Measurements from ENCODE around the gene AMN. TPM values are rescaled to one million over a fixed set of nuclear protein-coding genes. Genes with fewer than 3 reads are reported as not detected.
"Not testable (repeated sequence)": the region's sequence is repeated elsewhere in the genome, so short reads cannot be mapped to it uniquely, and the experiment has no call there.

Gene AMN
- total and polyA plus RNA-seq, 2 experiments from 2014 or later, result 0.69 to 1.2 TPM

DNA sequence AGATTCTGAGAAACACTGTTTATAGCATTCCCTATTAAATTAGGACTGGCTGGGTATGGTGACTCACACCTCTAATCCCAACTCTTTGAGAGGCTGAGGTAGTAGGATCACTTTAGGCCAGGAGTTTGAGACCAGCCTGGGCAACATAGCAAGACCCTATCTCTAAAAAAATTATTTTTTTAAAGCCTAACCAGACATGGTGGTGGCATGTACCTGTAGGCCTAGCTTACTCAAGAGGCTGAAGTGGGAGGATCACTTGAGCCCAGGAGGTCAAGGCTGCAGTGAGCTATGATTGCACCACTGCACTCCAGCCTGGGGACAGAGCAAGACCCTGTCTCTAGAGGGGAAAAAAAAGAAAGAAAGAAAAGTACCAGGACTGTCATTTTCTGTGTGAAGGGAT lies 25.7 kb upstream of the AMN start:
- not testable (repeated sequence) for H3K79me2 ChIP-seq (replicated peaks; ENCODE audit: insufficient read depth); H3K4me3 ChIP-seq; H3K36me3 Mint-ChIP-seq (ENCODE audit: low read depth); H3F3A ChIP-seq (replicated peaks; ENCODE audit: low read depth); H3K27ac ChIP-seq (ENCODE audit: low read depth); ATAC-seq; H2AFZ ChIP-seq; H3K4me2 ChIP-seq; H3K9me3 Mint-ChIP-seq; H3K27ac Mint-ChIP-seq; H3K4me1 ChIP-seq (ENCODE audit: insufficient read depth); H3K9me2 ChIP-seq (ENCODE audit: insufficient read depth); H3K27me3 ChIP-seq (ENCODE audit: insufficient read depth); H4K20me1 ChIP-seq (replicated peaks; ENCODE audit: insufficient read depth); H3K4me3 Mint-ChIP-seq; H3K36me3 ChIP-seq (ENCODE audit: insufficient read depth); H3K27me3 Mint-ChIP-seq (ENCODE audit: insufficient read depth, low read depth, poor library complexity); DNase-seq (ENCODE audit: low spot score); H3K4me1 Mint-ChIP-seq

DNA sequence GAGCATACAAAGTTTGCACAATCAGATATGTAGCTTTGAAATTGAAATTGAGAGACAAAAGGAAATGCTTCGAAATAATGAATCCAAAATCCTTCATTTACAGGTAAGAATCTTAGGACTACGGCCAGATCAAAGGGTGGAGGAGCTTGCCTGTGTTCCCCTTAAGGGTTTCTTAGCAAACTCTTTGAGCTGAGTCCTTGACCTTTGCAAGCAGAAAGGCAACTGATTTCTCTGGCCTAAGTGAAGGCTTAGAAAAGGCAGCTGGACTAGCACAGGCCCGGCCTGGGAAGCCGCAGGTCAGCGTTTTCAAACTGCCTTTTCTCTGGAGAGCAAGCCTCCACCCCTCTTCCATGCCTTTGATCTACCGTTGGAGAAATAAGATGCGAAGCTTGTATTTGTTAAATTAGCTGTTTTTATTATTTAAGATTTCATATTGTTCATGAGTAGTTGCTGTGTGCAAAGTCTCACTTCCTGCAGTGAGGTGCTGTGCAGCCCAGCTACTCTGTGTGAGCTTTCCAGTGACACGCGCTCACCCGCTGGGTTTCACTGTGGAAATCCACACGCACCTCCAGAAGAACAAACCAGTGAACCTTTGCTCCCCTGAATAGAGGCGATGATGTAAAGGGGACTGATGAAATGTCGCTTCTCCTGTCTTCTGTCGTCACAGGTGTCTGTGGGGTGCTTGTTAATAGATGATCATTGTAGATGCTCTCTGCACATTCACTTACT lies 25.0 kb upstream of the AMN start:
- Histone ChIP-seq H3K79me2 (replicated peaks; ENCODE audit: insufficient read depth) (no peaks in the 10 kb centered on the region), H4K20me1 (replicated peaks; ENCODE audit: insufficient read depth) (no peaks in the 10 kb centered on the region), H3K9me2 (ENCODE audit: insufficient read depth) (no peaks in the 10 kb centered on the region), H3F3A (replicated peaks; ENCODE audit: low read depth) (0 out of 2 replicates have a peak, but pooled peaks cover 4% of the 10 kb centered on the region), H3K4me2 (no peak overlapping the region), H2AFZ (no peak overlapping the region), H3K27ac (ENCODE audit: low read depth) (no peak overlapping the region), H3K36me3 (ENCODE audit: insufficient read depth) (no peaks in the 10 kb centered on the region), H3K4me3 (no peak overlapping the region), H3K4me1 (ENCODE audit: insufficient read depth) (no peaks in the 10 kb centered on the region), H3K27me3 (ENCODE audit: insufficient read depth) (no peaks in the 10 kb centered on the region)
- ATAC-seq (no peak), DNase-seq (ENCODE audit: low spot score) (no peak)
- no peak overlapping the region for H3K27ac Mint-ChIP-seq
- peaks cover 4% of the 10 kb centered on the region for H3K27me3 Mint-ChIP-seq (ENCODE audit: insufficient read depth, low read depth, poor library complexity)
- H3K36me3 Mint-ChIP-seq (ENCODE audit: low read depth), result no peaks in the 10 kb centered on the region; the same call in 2 of the 3 replicates
- no peaks in the 10 kb centered on the region for H3K9me3 Mint-ChIP-seq
- peaks cover 4% of the 10 kb centered on the region; the same call in 2 of the 3 replicates for H3K4me1 Mint-ChIP-seq
- no peak overlapping the region for H3K4me3 Mint-ChIP-seq
- no peak for TF ChIP-seq CREB1 (CRISPR knock-in tag; IDR thresholded peaks at IDR 0.05; ENCODE audit: low read depth)
- TF ChIP-seq, protein P1, sequence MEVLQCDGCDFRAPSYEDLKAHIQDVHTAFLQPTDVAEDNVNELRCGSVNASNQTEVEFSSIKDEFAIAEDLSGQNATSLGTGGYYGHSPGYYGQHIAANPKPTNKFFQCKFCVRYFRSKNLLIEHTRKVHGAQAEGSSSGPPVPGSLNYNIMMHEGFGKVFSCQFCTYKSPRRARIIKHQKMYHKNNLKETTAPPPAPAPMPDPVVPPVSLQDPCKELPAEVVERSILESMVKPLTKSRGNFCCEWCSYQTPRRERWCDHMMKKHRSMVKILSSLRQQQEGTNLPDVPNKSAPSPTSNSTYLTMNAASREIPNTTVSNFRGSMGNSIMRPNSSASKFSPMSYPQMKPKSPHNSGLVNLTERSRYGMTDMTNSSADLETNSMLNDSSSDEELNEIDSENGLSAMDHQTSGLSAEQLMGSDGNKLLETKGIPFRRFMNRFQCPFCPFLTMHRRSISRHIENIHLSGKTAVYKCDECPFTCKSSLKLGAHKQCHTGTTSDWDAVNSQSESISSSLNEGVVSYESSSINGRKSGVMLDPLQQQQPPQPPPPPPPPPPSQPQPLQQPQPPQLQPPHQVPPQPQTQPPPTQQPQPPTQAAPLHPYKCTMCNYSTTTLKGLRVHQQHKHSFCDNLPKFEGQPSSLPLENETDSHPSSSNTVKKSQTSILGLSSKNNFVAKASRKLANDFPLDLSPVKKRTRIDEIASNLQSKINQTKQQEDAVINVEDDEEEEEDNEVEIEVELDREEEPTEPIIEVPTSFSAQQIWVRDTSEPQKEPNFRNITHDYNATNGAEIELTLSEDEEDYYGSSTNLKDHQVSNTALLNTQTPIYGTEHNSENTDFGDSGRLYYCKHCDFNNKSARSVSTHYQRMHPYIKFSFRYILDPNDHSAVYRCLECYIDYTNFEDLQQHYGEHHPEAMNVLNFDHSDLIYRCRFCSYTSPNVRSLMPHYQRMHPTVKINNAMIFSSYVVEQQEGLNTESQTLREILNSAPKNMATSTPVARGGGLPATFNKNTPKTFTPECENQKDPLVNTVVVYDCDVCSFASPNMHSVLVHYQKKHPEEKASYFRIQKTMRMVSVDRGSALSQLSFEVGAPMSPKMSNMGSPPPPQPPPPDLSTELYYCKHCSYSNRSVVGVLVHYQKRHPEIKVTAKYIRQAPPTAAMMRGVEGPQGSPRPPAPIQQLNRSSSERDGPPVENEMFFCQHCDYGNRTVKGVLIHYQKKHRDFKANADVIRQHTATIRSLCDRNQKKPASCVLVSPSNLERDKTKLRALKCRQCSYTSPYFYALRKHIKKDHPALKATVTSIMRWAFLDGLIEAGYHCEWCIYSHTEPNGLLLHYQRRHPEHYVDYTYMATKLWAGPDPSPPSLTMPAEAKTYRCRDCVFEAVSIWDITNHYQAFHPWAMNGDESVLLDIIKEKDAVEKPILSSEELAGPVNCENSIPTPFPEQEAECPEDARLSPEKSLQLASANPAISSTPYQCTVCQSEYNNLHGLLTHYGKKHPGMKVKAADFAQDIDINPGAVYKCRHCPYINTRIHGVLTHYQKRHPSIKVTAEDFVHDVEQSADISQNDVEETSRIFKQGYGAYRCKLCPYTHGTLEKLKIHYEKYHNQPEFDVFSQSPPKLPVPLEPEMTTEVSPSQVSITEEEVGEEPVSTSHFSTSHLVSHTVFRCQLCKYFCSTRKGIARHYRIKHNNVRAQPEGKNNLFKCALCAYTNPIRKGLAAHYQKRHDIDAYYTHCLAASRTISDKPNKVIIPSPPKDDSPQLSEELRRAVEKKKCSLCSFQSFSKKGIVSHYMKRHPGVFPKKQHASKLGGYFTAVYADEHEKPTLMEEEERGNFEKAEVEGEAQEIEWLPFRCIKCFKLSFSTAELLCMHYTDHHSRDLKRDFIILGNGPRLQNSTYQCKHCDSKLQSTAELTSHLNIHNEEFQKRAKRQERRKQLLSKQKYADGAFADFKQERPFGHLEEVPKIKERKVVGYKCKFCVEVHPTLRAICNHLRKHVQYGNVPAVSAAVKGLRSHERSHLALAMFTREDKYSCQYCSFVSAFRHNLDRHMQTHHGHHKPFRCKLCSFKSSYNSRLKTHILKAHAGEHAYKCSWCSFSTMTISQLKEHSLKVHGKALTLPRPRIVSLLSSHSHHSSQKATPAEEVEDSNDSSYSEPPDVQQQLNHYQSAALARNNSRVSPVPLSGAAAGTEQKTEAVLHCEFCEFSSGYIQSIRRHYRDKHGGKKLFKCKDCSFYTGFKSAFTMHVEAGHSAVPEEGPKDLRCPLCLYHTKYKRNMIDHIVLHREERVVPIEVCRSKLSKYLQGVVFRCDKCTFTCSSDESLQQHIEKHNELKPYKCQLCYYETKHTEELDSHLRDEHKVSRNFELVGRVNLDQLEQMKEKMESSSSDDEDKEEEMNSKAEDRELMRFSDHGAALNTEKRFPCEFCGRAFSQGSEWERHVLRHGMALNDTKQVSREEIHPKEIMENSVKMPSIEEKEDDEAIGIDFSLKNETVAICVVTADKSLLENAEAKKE (CRISPR knock-in tag; IDR thresholded peaks at IDR 0.05), result no peak
- no peak for TF ChIP-seq STAT1 (IDR thresholded peaks at IDR 0.05; ENCODE audit: unreplicated experiment)
- no peak for TF ChIP-seq POLR2AphosphoS5 (IDR thresholded peaks at IDR 0.05; ENCODE audit: low read depth)
- no peak for TF ChIP-seq JUNB (IDR thresholded peaks at IDR 0.05; ENCODE audit: unreplicated experiment)
- no peak for TF ChIP-seq CTCF (conservative IDR thresholded peaks at IDR 0.05; ENCODE audit: low read depth in 2 of 2)
- TF ChIP-seq EZH2phosphoT487 (IDR thresholded peaks at IDR 0.05; ENCODE audit: unreplicated experiment), result no peak
- TF ChIP-seq ZNF331 (CRISPR knock-in tag; IDR thresholded peaks at IDR 0.05; ENCODE audit: low read depth), result no peak
- no peak for TF ChIP-seq NANOG (IDR thresholded peaks at IDR 0.05; ENCODE audit: borderline replicate concordance)
- TF ChIP-seq EZH2 (IDR thresholded peaks at IDR 0.05; ENCODE audit: low read depth, unreplicated experiment), result no peak
- TF ChIP-seq, protein P2, sequence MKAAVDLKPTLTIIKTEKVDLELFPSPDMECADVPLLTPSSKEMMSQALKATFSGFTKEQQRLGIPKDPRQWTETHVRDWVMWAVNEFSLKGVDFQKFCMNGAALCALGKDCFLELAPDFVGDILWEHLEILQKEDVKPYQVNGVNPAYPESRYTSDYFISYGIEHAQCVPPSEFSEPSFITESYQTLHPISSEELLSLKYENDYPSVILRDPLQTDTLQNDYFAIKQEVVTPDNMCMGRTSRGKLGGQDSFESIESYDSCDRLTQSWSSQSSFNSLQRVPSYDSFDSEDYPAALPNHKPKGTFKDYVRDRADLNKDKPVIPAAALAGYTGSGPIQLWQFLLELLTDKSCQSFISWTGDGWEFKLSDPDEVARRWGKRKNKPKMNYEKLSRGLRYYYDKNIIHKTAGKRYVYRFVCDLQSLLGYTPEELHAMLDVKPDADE (IDR thresholded peaks at IDR 0.05), result no peak
- TF ChIP-seq ZNF114 (CRISPR knock-in tag; IDR thresholded peaks at IDR 0.05), result no peak

Measured in GM23338 (cell line).